Activated naive CD4-positive, alpha-beta T cell treated with Interleukin-2 at 50 U/mL for 16 hours (primary cell): ENCODE measurements around the gene IQCH.

Experiments
- DNase-seq: peaks from one replicate; pipeline ENCODE4 v3.0.0-alpha.2; 2020

Gene IQCH

DNA sequence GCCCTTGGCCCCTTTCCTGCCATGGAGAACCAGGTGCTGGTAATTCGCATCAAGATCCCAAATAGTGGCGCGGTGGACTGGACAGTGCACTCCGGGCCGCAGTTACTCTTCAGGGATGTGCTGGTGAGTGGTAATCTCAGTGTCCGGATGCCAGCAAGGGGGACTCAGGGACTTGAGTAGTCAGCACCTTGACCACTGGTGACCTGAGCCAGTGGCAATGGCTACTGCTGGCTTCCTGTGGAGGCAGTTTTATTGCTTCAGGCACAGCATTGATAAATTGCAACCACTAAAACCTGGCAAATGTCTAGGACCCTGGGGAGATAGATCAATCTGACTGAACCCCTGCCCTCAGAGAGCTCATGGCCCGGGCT, 288.7 kb downstream of the IQCH start:
- no peak for DNase-seq

DNA sequence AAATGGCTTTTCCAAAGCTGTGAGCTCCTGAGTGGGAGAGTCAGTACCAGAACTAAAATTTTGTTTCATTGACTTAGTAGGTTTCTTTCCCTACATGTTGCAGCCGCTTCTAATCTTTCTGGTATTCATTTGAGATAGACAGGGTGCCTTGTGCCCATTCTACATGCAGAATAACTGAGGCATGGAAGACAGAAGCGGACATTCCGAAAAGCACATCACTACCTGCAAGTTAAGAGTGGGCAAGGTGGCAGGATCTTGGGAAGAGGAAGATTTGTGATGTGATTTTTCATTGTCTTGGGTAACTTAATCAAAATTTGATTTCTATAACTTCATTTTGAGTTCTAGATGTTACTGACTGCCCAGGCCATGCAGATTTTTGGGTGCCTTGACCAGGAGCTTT, 289.9 kb downstream of the IQCH start:
- DNase-seq: no peak

DNA sequence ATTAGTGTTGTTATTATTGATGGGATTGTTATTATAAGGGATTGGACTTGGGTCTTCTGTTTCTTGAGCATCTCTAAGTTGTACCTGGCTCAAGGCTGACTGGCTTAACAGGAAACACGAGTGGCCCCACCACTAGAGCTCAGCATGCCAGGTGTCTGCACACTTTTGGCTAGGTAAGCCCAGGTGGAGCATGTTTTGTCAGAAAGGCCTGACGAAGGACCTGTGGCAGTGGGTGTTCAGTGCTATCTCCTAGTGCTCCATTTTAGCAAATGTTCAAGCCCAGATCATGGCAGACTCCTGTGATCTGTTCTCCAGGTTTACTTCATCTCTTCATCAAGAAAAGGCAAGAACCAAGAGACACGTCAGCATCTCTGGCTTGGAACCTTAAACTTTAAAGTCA, 291.3 kb downstream of the IQCH start:
- no peak for DNase-seq

DNA sequence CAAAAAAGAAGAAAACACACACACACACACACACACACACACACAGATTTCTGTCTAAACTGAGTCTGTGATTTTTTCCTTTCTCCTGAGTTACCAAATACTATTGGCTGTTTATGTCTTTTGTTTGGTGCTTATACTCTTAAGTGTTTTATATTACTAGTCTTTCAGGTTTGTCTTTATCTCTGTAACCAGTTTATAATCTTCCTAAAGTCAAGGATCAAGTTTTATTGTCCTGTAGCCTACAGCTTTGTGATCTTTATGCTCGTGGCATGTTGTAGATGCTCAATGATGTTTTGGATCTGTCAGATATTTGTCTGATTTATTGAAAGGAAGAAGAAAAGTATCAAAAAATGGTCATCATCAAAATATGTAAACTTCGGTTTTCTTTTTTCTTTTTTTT, 292.5 kb downstream of the IQCH start:
- no peak for DNase-seq

DNA sequence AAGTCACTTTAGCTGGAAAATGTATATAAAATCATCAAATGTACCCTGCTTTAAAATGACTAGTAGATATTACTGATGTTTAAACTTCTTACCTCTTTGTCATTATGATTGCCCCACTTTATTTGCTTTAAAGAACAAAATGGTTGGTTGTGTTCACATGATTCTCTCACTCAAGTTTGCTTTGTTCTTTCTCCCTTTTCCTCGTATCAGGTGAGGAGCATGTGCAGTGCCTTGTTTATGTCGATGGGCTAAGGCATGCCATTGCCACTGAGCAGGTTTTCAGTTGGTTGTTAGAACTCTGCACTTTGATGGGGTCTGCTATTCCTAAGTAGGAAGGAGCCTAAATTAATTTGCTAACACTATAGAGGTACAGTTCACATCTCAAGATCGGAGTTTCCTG, 293.2 kb downstream of the IQCH start:
- DNase-seq: no peak

DNA sequence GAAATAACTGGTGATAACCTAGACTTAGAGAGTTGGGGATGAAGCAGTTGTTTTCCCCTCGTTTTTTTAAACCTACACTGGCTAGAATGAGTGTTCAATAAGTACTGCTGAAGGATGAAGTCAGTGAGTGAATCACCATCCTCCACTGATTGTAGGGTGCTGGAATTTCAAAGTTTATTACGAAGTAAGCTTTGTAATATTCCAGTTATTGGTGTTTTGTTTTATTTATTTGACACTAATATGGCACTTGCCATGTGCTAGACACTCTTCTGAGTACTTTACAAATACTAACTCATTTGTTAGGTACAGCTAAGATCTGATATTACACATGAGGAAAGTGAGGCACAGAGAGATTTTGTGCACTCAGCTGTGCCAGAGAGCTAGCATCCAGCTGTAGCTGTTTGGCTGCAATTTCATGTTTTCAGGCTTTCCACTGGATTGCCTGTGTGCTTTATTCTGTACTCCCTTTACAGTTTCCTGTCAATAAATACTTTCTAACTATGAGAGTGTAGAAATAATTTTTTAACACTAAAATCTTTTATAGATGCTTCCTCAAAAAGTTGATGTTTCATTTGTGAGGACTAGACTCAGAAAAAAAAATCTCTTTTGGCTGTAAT, 293.8 kb downstream of the IQCH start:
- no peak for DNase-seq

DNA sequence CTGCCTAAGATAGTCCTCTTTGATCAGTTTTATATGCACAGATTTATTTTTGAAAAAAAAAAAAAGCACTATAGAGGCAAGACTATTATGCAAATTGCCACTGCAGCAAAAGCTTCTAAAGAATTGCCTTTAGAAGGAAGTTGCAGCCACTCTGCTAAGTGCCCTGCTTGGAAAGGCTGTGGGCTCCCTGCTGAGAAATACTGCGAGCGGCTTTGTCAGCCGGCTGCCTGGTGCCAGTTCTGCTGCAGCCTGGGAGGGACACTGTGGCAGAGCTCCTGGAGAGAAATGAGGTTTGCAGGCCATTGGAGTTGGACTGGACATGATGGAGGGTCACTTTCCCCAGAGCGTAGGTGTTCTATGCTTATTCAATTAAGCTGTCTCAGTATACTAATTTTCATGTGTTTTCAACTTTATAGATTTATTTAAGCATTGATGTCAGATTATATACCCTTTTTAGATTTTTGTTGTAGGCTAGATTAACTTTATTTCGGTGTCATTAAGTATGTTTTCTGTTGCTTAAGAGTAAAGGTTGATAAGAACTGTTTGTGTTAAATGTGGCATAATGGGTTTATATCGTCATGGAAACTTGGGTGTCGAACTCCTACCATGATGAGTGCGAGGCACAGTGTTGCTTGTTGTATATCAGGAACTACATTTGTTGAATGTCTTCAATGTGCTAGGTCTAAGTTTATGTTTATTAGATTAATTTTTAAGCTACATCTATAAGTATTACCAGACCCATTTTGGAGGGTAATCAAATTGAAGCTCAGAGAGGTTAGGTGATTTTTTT, 294.5 kb downstream of the IQCH start:
- no peak for DNase-seq

DNA sequence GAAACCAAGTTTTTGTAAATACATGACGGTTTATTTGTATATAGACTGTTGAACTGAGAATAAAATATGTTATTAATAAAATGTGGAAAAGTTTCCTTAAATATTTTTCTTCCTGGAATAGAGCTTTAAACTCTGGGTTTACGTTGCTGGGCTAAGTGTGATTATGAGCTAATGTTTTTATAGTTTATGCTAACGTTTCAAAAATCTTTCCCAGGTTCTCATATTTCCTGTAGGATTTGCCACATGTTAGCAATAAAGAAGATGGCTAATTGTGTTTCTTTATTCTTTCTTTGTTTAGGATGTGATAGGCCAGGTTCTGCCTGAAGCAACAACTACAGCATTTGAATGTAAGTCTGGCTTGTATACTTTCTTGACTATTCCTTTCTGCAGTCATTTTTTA, 295.1 kb downstream of the IQCH start:
- DNase-seq: no peak

DNA sequence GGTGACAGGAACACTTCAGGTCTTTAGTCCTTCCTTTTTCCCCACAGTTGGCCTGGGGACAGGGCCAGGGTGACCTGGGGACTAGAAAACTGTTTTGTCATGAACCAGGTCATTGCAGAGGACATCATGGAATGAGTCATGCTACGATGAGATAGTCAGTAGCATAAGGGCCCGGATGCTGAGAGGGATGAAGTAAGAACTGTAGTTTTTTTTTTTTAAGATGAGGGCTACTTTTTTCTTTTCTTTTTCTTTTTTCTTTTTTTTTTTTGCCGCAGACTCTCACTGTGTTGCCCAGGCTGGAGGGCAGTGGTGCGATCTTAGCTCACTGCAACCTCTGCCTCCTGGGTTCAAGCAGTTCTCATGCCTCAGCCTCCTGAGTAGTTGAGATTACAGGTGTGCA, 295.9 kb downstream of the IQCH start:
- no peak for DNase-seq

DNA sequence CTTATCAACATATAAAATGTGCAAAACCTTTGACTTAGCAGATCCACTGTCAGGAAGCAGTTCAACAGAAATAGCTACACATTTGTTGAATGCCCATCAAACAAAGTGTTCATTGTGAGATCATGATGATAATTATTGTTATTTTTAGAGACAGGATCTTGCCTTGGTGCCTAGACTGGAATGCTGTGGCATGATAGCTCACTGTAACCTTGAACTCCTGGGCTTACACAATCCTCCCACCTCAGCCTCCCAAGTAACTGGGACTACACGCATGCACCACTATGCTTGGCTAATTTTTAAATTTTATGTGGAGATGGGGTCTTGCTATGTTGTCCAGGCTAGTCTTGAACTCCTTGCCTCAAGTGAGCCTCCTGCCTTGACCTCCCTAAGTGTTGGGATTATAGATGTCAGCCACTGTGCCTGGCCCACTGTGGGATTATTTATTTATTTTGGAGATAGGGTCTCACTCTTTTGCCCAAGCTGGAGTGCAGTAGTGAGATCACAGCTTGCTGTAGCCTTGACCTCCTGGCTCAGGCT, 296.7 kb downstream of the IQCH start:
- no peak for DNase-seq
